Upper lobe of left lung (tissue), 6 donors: ENCODE data around the gene DGKA. TPM values are rescaled to one million over a fixed set of nuclear protein-coding genes. Genes with fewer than 3 reads are reported as not detected.
"Not testable (repeated sequence)": the region's sequence is repeated elsewhere in the genome, so short reads cannot be mapped to it uniquely, and the experiment has no call there.

Source experiments
- ATAC-seq, 2 donors: fragments of 200-7000 bp; cut with Tn5 transposase; one replicate each; pipeline ENCODE4 v1.9.1; 2022; ENCODE audit warnings: mild to moderate bottlenecking in 2 of 2, moderate library complexity in 2 of 2; ENCODE audit not compliant: low FRiP score in 2 of 2
- DNase-seq, 2 donors: peaks; one replicate each; pipeline ENCODE4 v3.0.0-alpha.2; 2019 to 2020
- H3K27ac ChIP-seq, 4 donors: fragments of 200-600 bp; sonication (generic); one replicate each; pipeline ENCODE4 v1.5.1; 2016 to 2019
- H3K27me3 ChIP-seq, 4 donors: fragments of 200-600 bp; sonication (generic); one replicate each; pipeline ENCODE4 v1.5.1; 2017 to 2019
- H3K36me3 ChIP-seq, 4 donors: fragments of 200-600 bp; sonication (generic); one replicate each; pipeline ENCODE4 v1.5.1; 2016 to 2019
- H3K4me1 ChIP-seq, 4 donors: fragments of 200-600 bp; sonication (generic); one replicate each; pipeline ENCODE4 v1.5.1; 2018 to 2019
- H3K4me3 ChIP-seq, 4 donors: fragments of 200-600 bp; sonication (generic); one replicate each; pipeline ENCODE4 v1.5.1; 2017 to 2019; ENCODE audit warnings: mild to moderate bottlenecking in 2 of 4, moderate library complexity in 1 of 4
- H3K9me3 ChIP-seq, 4 donors: fragments of 200-600 bp; sonication (generic); one replicate each; pipeline ENCODE4 v1.5.1; 2018 to 2019
- EP300 ChIP-seq, 4 donors: sonication (generic); formaldehyde crosslinking; IDR thresholded peaks; one replicate each; pipeline ENCODE4 v1.5.1; 2017; ENCODE audit warnings: antibody characterized with exemption in 4 of 4, control low read depth in 2 of 4
- POLR2A ChIP-seq, 4 donors: fragments of 450-650 bp; IDR thresholded peaks; one replicate each; pipeline ENCODE4 v1.5.1; 2016 to 2017; ENCODE audit warnings: antibody characterized with exemption in 4 of 4, mild to moderate bottlenecking in 2 of 4
- POLR2AphosphoS5 ChIP-seq, 2 donors: sonication (generic); formaldehyde crosslinking; IDR thresholded peaks; one replicate each; pipeline ENCODE4 v1.5.1; 2017; ENCODE audit warnings: antibody characterized with exemption in 2 of 2
- WGBS, 2 donors: methylation state at CpG; one replicate each; pipeline ENCODE4 v1.1.5; 2017 to 2018; 5-methylcytosine and 5-hydroxymethylcytosine counted together
- total RNA-seq, 6 donors: library from RNA; depleted of rRNA in 4 of 6; stranded (reverse); fragments of >200 nt in 4 of 6; gene quantifications; one replicate each; pipeline versions ENCODE4 v1.1.0 to v1.2.1, GENCODE V29; 2016 to 2021
- TF ChIP-seq, protein P1 (sequence below), 6 experiments: fragments of 450-650 bp in 4 of 6; fragments of 200-600 bp in 2 of 6; sonication (generic) in 2 of 6; IDR thresholded peaks; one replicate each; pipeline ENCODE4 v1.5.1; 2016 to 2019; ENCODE audit warnings: antibody characterized with exemption in 6 of 6
- donor health status: DM: no; HTN: no; CAD: no; lungs with moderate emphysema.
- donor health status: DM: no; HTN: yes; CAD: no; lungs with severe emphysema.

DGKA gene
- total RNA-seq, 6 donors from 2014 or later, result 16.7 to 251 (median 37.3) TPM

DNA sequence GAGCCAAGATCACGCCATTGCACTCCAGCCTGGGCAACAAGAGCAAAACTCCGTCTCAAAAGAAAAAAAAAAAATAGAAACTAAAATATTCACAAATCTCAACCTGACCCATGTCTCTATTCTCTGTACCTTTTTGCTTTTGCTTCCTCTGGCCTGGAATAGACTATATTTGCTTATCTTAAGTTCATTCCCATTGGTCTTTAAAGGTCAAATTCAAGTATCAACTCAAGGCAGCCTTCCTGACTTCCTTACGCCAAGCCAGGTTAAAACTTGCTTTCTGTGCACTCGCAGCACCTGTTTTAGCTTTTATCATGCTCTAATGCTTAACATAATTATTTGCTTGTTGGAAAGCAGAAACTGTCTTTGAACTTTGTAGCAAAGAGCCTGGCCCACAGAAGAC lies 18.1 kb upstream of the DGKA start:
- DNase-seq, result no peak
- ATAC-seq, result no peak
- H3K4me3 ChIP-seq, result no peak overlapping the region
- H3K36me3 ChIP-seq, result peaks cover 0 to 18% (median 3%) of the 10 kb centered on the region in 4 donors
- H3K9me3 ChIP-seq, result no peaks in the 10 kb centered on the region
- 65 to 76% methylated on average over 4 of the region's 4 CpGs for WGBS, 2 donors
- peaks cover 5 to 28% (median 10%) of the 10 kb centered on the region in 4 donors for H3K4me1 ChIP-seq
- TF ChIP-seq, protein P1, sequence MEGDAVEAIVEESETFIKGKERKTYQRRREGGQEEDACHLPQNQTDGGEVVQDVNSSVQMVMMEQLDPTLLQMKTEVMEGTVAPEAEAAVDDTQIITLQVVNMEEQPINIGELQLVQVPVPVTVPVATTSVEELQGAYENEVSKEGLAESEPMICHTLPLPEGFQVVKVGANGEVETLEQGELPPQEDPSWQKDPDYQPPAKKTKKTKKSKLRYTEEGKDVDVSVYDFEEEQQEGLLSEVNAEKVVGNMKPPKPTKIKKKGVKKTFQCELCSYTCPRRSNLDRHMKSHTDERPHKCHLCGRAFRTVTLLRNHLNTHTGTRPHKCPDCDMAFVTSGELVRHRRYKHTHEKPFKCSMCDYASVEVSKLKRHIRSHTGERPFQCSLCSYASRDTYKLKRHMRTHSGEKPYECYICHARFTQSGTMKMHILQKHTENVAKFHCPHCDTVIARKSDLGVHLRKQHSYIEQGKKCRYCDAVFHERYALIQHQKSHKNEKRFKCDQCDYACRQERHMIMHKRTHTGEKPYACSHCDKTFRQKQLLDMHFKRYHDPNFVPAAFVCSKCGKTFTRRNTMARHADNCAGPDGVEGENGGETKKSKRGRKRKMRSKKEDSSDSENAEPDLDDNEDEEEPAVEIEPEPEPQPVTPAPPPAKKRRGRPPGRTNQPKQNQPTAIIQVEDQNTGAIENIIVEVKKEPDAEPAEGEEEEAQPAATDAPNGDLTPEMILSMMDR (IDR thresholded peaks at IDR 0.05), result no peak
- no peak for TF ChIP-seq EP300 (IDR thresholded peaks at IDR 0.05)
- TF ChIP-seq POLR2AphosphoS5 (IDR thresholded peaks at IDR 0.05), result no peak
- TF ChIP-seq POLR2A (IDR thresholded peaks at IDR 0.05), result no peak
- peak overlapping the region in 1 of 4 donors; percentile 19 for H3K27ac ChIP-seq
- H3K27me3 ChIP-seq, result no peaks in the 10 kb centered on the region

DNA sequence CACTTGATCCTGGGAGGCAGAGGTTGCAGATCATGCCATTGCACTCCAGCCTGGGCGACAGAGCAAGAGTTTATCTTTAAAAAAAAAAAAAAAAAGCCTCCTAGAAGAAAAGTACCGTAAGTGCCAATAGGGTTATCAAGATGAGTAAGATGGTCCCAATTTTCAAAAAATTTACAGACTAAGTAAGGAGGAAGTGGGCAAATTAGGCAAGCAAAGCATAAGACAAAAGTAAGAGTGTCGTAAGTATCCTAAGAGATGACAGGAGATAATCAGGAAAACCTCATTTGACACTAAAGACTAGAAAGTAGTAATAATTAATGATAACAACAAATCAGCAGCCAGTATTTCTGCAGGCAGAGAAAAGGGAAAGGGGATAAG lies 15.5 kb upstream of the DGKA start:
- no peaks in the 10 kb centered on the region for H3K9me3 ChIP-seq
- ATAC-seq, result no peak
- no peaks in the 10 kb centered on the region for H3K27me3 ChIP-seq
- H3K27ac ChIP-seq, result no peak overlapping the region
- TF ChIP-seq, protein P1 (IDR thresholded peaks at IDR 0.05), result no peak
- TF ChIP-seq POLR2A (IDR thresholded peaks at IDR 0.05) (no peak), EP300 (IDR thresholded peaks at IDR 0.05) (no peak), POLR2AphosphoS5 (IDR thresholded peaks at IDR 0.05) (no peak)
- WGBS, 2 donors, result 61 to 75% methylated on average over 3 of the region's 3 CpGs
- peaks cover 3 to 18% (median 7%) of the 10 kb centered on the region in 4 donors for H3K4me1 ChIP-seq
- H3K36me3 ChIP-seq, result peaks cover 0 to 23% (median 3%) of the 10 kb centered on the region in 4 donors
- no peak for DNase-seq
- no peak overlapping the region for H3K4me3 ChIP-seq

DNA sequence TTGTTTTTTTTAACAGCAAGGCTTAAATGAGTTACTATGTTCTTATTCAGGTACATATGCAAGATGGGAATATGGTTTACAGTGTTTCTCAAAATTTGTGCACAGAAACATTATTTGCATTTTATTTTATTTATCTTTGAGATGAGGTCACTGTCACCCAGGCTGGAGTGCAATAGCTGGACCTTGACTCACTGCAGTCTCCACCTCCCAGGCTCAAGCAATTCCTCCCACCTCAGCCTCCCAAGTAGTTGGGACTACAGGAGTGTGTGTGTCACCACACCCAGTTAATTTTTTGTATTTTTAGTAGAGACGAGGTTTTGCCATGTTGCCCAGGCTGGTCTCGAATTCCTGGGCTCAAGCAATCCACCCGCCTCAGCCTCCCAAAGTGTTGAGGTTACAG lies 11.9 kb upstream of the DGKA start:
- peaks cover 5 to 10% (median 7%) of the 10 kb centered on the region in 4 donors for H3K4me1 ChIP-seq
- not testable (repeated sequence) for ATAC-seq

DNA sequence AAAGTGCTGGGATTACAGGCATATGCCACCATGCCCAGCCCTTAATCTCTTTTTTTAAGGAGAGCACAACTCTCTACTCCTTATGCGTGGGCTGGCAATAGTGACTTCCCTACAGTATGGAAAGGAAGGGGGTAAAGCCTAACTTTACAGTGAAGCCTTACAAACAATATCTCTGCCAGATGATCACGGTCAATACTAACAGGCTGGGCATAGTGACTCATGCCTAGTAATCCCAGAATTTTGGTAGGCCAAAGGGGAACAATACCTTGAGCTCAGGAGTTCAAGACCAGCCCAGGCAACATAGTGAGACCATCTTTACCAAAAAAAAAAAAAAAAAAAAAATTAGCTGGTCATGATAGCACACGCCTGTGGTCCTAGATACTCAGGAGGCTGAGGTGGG lies 8.8 kb upstream of the DGKA start:
- no peak for TF ChIP-seq POLR2AphosphoS5 (IDR thresholded peaks at IDR 0.05)
- no peak for TF ChIP-seq EP300 (IDR thresholded peaks at IDR 0.05)
- TF ChIP-seq POLR2A (IDR thresholded peaks at IDR 0.05), result no peak
- TF ChIP-seq, protein P1 (IDR thresholded peaks at IDR 0.05), result no peak
- Histone ChIP-seq H3K4me3 (no peak overlapping the region), H3K36me3 (peaks cover 5 to 38% (median 10%) of the 10 kb centered on the region in 4 donors), H3K9me3 (no peaks in the 10 kb centered on the region), H3K27me3 (no peaks in the 10 kb centered on the region), H3K27ac (no peak overlapping the region), H3K4me1 (peaks cover 11 to 18% (median 14%) of the 10 kb centered on the region in 4 donors)
- ATAC-seq (no peak), DNase-seq (no peak)
- WGBS, 2 donors, result 89 to 92% methylated on average over 3 of the region's 3 CpGs

More for the DNA sequence above, 11.9 kb upstream of the DGKA start:
- 86 to 89% methylated on average over 3 of the region's 3 CpGs for WGBS, 2 donors
- not testable (repeated sequence) for H3K4me3 ChIP-seq, DNase-seq, H3K27ac ChIP-seq, H3K9me3 ChIP-seq, H3K27me3 ChIP-seq
- peaks cover 5 to 41% (median 10%) of the 10 kb centered on the region in 4 donors for H3K36me3 ChIP-seq

DNA sequence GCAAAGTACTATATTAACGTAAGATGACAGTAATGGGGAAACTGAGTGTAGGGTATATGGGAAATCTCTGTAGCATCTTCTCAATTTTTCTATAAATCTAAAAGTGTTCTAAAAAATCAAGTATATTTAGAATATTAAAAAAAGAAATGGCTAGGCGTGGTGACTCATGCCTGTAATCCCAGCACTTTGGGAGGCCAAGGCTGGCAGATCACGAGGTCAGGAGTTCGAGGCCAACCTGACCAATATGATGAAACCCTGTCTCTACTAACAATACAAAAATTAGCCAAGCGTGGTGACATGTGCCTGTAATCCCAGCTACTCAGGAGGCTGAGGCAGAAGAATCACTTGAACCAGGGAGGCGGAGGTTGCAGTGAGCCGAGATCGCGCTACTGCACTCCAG lies 7.3 kb upstream of the DGKA start:
- H3K4me3 ChIP-seq, DNase-seq: not testable (repeated sequence)

DNA sequence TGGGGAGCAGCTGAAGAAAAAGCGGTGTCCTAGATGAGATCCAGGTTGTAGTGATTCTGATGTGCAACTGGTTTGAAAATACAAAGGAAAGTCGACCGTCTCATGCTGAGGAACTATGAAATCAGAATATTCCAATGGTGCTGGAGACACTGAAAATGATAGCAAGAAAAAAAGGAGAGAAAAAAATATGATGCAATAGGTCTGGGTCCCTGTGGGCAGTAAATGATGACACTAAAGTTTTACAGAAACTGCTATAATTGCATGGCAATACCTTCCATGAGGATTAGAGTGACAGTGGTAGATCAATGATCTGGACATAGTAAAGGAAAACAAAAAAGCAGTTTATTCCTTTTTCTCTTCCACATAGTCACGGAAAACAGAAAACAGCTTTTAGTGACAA lies 5.6 kb upstream of the DGKA start:
- no peak for ATAC-seq
- 88 to 91% methylated on average over 4 of the region's 4 CpGs for WGBS, 2 donors
- no peak for DNase-seq

More for the DNA sequence above, 7.3 kb upstream of the DGKA start:
- not testable (repeated sequence) for H3K9me3 ChIP-seq, H3K27me3 ChIP-seq, ATAC-seq, H3K27ac ChIP-seq
- Histone ChIP-seq H3K36me3 (peaks cover 5 to 38% (median 9%) of the 10 kb centered on the region in 4 donors), H3K4me1 (peaks cover 15 to 26% (median 21%) of the 10 kb centered on the region in 4 donors)
- WGBS, 2 donors, result 93 to 95% methylated on average over 9 of the region's 9 CpGs

More for the DNA sequence above, 5.6 kb upstream of the DGKA start:
- no peak for TF ChIP-seq EP300 (IDR thresholded peaks at IDR 0.05)
- TF ChIP-seq, protein P1 (IDR thresholded peaks at IDR 0.05), result no peak
- no peak for TF ChIP-seq POLR2A (IDR thresholded peaks at IDR 0.05)
- TF ChIP-seq POLR2AphosphoS5 (IDR thresholded peaks at IDR 0.05), result no peak
- Histone ChIP-seq H3K27me3 (no peaks in the 10 kb centered on the region), H3K4me1 (peaks cover 26 to 42% (median 33%) of the 10 kb centered on the region in 4 donors), H3K4me3 (no peak overlapping the region), H3K9me3 (no peaks in the 10 kb centered on the region), H3K27ac (peak overlapping the region in 1 of 4 donors; percentile 44), H3K36me3 (peaks cover 5 to 33% (median 9%) of the 10 kb centered on the region in 4 donors)
